HepG2 (cell line): Measurements from ENCODE around the gene TXNDC11. TPM values are rescaled to one million over a fixed set of nuclear protein-coding genes. Genes with fewer than 3 reads are reported as not detected.

ENCODE experiments used
- ATAC-seq: fragments of 200-7000 bp; cut with Tn5 transposase; 3 replicates; pipeline ENCODE4 v1.9.1; 2020; ENCODE audit warnings: mild to moderate bottlenecking, moderate library complexity
- BruUV-seq: library from RNA; stranded (reverse); fragments of 400-500 nt; replicated peaks from 2 replicates; lab custom pipeline; 2021; lab: Mats Ljungman, UMichigan
- CTCF ChIA-PET: fragments of 300-600 bp; formaldehyde crosslinking; extraction: SDS; loops from one replicate; lab custom pipeline; 2021; ENCODE audit warnings: low total read pairs, inconsistent platforms, low intra/inter-chr PET ratio; lab: Yijun Ruan, JAX
- POLR2A ChIA-PET: fragments of 350-600 bp; sonication (Branson Sonifier 250); formaldehyde crosslinking; loops from one replicate; lab custom pipeline; 2020; ENCODE audit warnings: antibody characterized with exemption, inconsistent platforms; lab: Yijun Ruan, JAX
- DNase-seq: peaks from one replicate; pipeline ENCODE4 v3.0.0-alpha.2; 2015; ENCODE audit warnings: low spot score
- FAIRE-seq: peaks from 3 replicates; lab custom pipeline; 2011; peaks lifted over from hg19 to GRCh38; lab: Jason Lieb, UNC
- H2AFZ ChIP-seq: one replicate; pipeline ENCODE4 v1.6.1; 2011; ENCODE audit warnings: low read length, inconsistent platforms
- H3K27ac ChIP-seq: fragments of 300-600 bp; 3 replicates; pipeline ENCODE4 v1.8.0; 2011; ENCODE audit warnings: mixed run types, mild to moderate bottlenecking, mixed read lengths, low read length, inconsistent platforms; ENCODE audit not compliant: insufficient read depth; ENCODE audit errors: extremely low read length
- H3K27me3 ChIP-seq, 2 experiments: fragments of 200-600 bp in 1 of 2; 2 replicates in 1 of 2; 3 replicates in 1 of 2; pipeline versions ENCODE4 v1.6.0 to v1.8.0; 2011; ENCODE audit warnings: low read length in 2 of 2, mild to moderate bottlenecking in 2 of 2, moderate library complexity in 2 of 2, inconsistent platforms in 1 of 2; ENCODE audit not compliant: insufficient read depth in 2 of 2, control insufficient read depth in 1 of 2
- H3K36me3 ChIP-seq, 2 experiments: fragments of 200-600 bp in 1 of 2; replicated peaks in 1 of 2; 2 replicates in 1 of 2; 3 replicates in 1 of 2; pipeline versions ENCODE4 v1.5.1 to v1.8.0; 2011; ENCODE audit warnings: low read length in 2 of 2, inconsistent platforms in 1 of 2; ENCODE audit not compliant: insufficient read depth in 2 of 2, control insufficient read depth in 1 of 2
- H3K4me1 ChIP-seq: 2 replicates; pipeline ENCODE4 v1.5.1; 2012; ENCODE audit warnings: low read length, inconsistent platforms; ENCODE audit not compliant: insufficient read depth
- H3K4me2 ChIP-seq: 2 replicates; pipeline ENCODE4 v1.6.0; 2011; ENCODE audit warnings: low read depth, low read length, inconsistent platforms
- H3K4me3 ChIP-seq, 3 experiments: fragments of 200-600 bp in 1 of 3; sonication (generic), shearing (Covaris generic) in 1 of 3; replicated peaks in 1 of 3; 2 replicates each; pipeline ENCODE4 v1.5.1; 2011 to 2016; ENCODE audit warnings: low read length in 3 of 3, inconsistent platforms in 2 of 3, low read depth in 2 of 3, mild to moderate bottlenecking in 2 of 3, control low read depth in 1 of 3, mixed read lengths in 1 of 3; ENCODE audit not compliant: insufficient read depth in 1 of 3
- H3K79me2 ChIP-seq: one replicate; pipeline ENCODE4 v1.6.1; 2011; ENCODE audit warnings: low read length, inconsistent platforms; ENCODE audit not compliant: insufficient read depth
- H3K9ac ChIP-seq: 2 replicates; pipeline ENCODE4 v1.6.0; 2011; ENCODE audit warnings: mild to moderate bottlenecking, low read depth, low read length, inconsistent platforms; ENCODE audit not compliant: insufficient read depth
- H3K9me3 ChIP-seq: 2 replicates; pipeline ENCODE4 v1.5.1; 2012; ENCODE audit warnings: mild to moderate bottlenecking, low read length
- H4K20me1 ChIP-seq: 2 replicates; pipeline ENCODE4 v1.6.0; 2011; ENCODE audit warnings: inconsistent platforms, mild to moderate bottlenecking, low read length, moderate library complexity; ENCODE audit not compliant: insufficient read depth
- CEBPB ChIP-seq: IDR thresholded peaks from 2 replicates; pipeline ENCODE4 v1.6.1; 2011; ENCODE audit warnings: low read depth, low read length, improper control_type of control experiment, borderline replicate concordance
- CEBPG ChIP-seq: IDR thresholded peaks from 2 replicates; pipeline ENCODE4 v1.6.1; 2016
- HNF4A ChIP-seq: sonication (generic); formaldehyde crosslinking; IDR thresholded peaks from 2 replicates; pipeline ENCODE4 v1.4.0; 2020; ENCODE audit warnings: missing genetic modification reagents
- HNRNPH1 ChIP-seq: fragments of 200-400 bp; formaldehyde crosslinking; optimal IDR thresholded peaks from 2 replicates; pipeline ENCODE3; 2017; ENCODE audit warnings: mild to moderate bottlenecking, low read depth, low read length
- MAFK ChIP-seq, 2 experiments: IDR thresholded peaks in 1 of 2; conservative IDR thresholded peaks in 1 of 2; 2 replicates each; pipeline ENCODE4 v1.6.1; 2011; ENCODE audit warnings: improper control_type of control experiment in 2 of 2, low read length in 2 of 2
- RXRA ChIP-seq: sonication (generic); formaldehyde crosslinking; IDR thresholded peaks from 2 replicates; pipeline ENCODE4 v1.5.1; 2020; ENCODE audit warnings: missing genetic modification reagents
- SMYD3 ChIP-seq: sonication (generic); formaldehyde crosslinking; IDR thresholded peaks from 2 replicates; pipeline ENCODE4 v1.8.1; 2023; ENCODE audit warnings: mild to moderate bottlenecking, missing genetic modification reagents
- SP4 ChIP-seq: sonication (generic); formaldehyde crosslinking; IDR thresholded peaks from 2 replicates; pipeline ENCODE4 v1.8.1; 2023; ENCODE audit warnings: mild to moderate bottlenecking, missing genetic modification reagents
- ZNF230 ChIP-seq: sonication (generic); formaldehyde crosslinking; IDR thresholded peaks from 2 replicates; pipeline ENCODE4 v1.4.0; 2020; ENCODE audit warnings: mild to moderate bottlenecking, missing genetic modification reagents
- ZNF282 ChIP-seq: fragments of 450-650 bp; IDR thresholded peaks from 2 replicates; pipeline ENCODE4 v1.6.1; 2018; ENCODE audit not compliant: partially characterized antibody
- ZNF3 ChIP-seq: IDR thresholded peaks from 2 replicates; pipeline ENCODE4 v1.7.0; 2017; ENCODE audit warnings: inconsistent platforms
- ZSCAN21 ChIP-seq: sonication (generic); formaldehyde crosslinking; IDR thresholded peaks from 2 replicates; pipeline ENCODE4 v1.8.0; 2022; ENCODE audit warnings: mild to moderate bottlenecking, missing genetic modification reagents, moderate library complexity, borderline replicate concordance
- WGBS: methylation state at CpG from one replicate; pipeline ENCODE4 v1.1.6; 2017; ENCODE audit warnings: low lambda C conversion rate; 5-methylcytosine and 5-hydroxymethylcytosine counted together
- in situ Hi-C: cut with HindIII; loops from 2 replicates; pipeline ENCODE4 v1.10.0; 2017; ENCODE audit warnings: low pct_unique_long_range_greater_than_20kb; ENCODE audit not compliant: extremely low pct_ligation_motif_present
- intact Hi-C: fragments of 100-400 bp; cut with micrococcal nuclease; formaldehyde crosslinking; loops from one replicate; pipeline ENCODE4 v1.10.0; 2022; ENCODE audit not compliant: unreplicated experiment
- polyA plus RNA-seq, 8 experiments: library from polyadenylated mRNA; depleted of rRNA in 3 of 8; stranded (reverse) in 7 of 8; unstranded in 1 of 8; fragments of >200 nt; fragmentation: Illumina TruSeq in 4 of 8; extraction: Trizol in 4 of 8; gene quantifications; 2 replicates each; pipeline versions ENCODE4 v1.2.1 to v1.2.3, GENCODE V29; 2011 to 2016; ENCODE audit warnings: low read depth in 4 of 8, missing spikeins in 1 of 8, mixed read lengths in 1 of 8; ENCODE audit not compliant: insufficient read depth in 1 of 8
- total RNA-seq, 5 experiments: library from RNA; depleted of rRNA; stranded (reverse); fragments of >200 nt; fragmentation: Illumina TruSeq; extraction: Trizol; gene quantifications; 2 replicates each; pipeline ENCODE4 v1.2.3, GENCODE V29; 2016; ENCODE audit warnings: low read depth in 1 of 5
- TF ChIP-seq, protein P1 (sequence below): sonication (generic); formaldehyde crosslinking; IDR thresholded peaks from 2 replicates; pipeline ENCODE4 v1.5.0; 2020; ENCODE audit warnings: mild to moderate bottlenecking, missing genetic modification reagents
- TF ChIP-seq, protein P2 (sequence below): sonication (generic); formaldehyde crosslinking; IDR thresholded peaks from 2 replicates; pipeline ENCODE4 v1.4.0; 2020; ENCODE audit warnings: mild to moderate bottlenecking, missing genetic modification reagents

TXNDC11 gene
- total and polyA plus RNA-seq, 2 of the 13 experiments (the other 11 are each of a cell fraction or from before 2014, with no cell fraction given), result 74.9 to 123 TPM

DNA sequence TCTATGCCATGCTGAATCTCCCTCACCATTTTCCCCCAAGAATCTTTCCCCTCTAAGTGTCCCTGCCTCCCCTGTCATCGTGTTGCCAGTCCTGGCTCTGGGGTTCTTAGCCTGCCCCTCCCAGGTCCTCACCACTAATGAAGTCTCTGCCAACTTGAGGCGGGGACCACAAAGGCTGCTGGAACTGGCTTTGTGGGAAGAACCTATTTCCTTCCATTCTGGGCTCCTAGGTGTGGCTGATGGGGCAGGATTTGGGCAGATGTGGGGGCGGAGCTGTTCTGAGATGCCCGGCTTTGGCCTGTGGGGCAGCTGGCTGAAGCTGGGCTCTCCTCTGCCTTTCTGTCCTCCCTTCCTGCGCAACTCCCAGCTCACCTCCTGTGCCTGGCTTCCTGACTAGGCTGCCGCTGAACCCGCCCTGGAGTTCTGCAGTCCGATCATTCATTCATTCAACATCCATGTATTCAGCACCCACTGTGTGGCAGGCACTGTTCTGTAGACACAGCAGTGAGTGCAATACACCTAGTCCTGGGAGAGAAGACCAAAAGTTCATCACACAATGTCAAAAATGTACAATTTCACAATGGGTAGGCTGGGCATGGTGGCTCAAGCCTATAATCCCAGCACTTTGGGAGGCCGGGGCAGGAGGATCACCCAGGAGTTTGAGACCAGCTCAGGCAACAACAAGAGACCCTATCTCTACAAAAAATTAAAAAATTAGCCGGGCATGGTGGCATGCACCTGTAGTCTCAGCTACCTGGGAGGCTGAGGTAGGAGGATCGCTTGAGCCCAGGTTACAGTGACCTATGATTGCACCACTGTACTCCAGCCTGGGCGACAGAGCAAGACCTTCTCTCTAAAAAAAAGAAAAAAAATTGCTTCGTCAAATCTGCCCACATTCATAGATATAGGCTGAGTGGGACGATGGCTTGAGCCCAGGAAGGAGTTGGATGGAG, 76.3 kb downstream of the TXNDC11 start:
- no peaks in the 10 kb centered on the region for H4K20me1 ChIP-seq
- WGBS, result 43% methylated on average over 14 of the region's 14 CpGs
- DNase-seq (no peak), ATAC-seq (no peak), FAIRE-seq (no peak)
- no peak overlapping the region for H3K9ac ChIP-seq
- no TSS peak for BruUV-seq
- H3K4me1 ChIP-seq, result peaks cover 58% of the 10 kb centered on the region
- intact Hi-C loops (no loop called here), in situ Hi-C loops (no loop called here)
- 0 out of 2 replicates have a peak, but pooled peaks have one; percentile 15 for TF ChIP-seq SP4 (CRISPR knock-in tag)
- no peak for TF ChIP-seq MAFK (conservative IDR thresholded peaks at IDR 0.05 in 1 of 2, IDR thresholded peaks at IDR 0.05 in 1 of 2; ENCODE audit: low read length in 2 of 2)
- TF ChIP-seq, protein P1, sequence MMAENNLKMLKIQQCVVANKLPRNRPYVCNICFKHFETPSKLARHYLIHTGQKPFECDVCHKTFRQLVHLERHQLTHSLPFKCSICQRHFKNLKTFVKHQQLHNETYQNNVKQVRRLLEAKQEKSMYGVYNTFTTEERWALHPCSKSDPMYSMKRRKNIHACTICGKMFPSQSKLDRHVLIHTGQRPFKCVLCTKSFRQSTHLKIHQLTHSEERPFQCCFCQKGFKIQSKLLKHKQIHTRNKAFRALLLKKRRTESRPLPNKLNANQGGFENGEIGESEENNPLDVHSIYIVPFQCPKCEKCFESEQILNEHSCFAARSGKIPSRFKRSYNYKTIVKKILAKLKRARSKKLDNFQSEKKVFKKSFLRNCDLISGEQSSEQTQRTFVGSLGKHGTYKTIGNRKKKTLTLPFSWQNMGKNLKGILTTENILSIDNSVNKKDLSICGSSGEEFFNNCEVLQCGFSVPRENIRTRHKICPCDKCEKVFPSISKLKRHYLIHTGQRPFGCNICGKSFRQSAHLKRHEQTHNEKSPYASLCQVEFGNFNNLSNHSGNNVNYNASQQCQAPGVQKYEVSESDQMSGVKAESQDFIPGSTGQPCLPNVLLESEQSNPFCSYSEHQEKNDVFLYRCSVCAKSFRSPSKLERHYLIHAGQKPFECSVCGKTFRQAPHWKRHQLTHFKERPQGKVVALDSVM (CRISPR knock-in tag), result peak; percentile 93
- TF ChIP-seq SMYD3, result no peak
- TF ChIP-seq ZSCAN21, result no peak
- peak; percentile 91 for TF ChIP-seq ZNF3
- no peak for TF ChIP-seq HNRNPH1
- TF ChIP-seq CEBPG (CRISPR knock-in tag), result no peak
- 0 out of 2 replicates have a peak, but pooled peaks have one; percentile 25 for TF ChIP-seq ZNF230 (CRISPR knock-in tag)
- 0 out of 2 replicates have a peak, but pooled peaks have one; percentile 26 for TF ChIP-seq RXRA (CRISPR knock-in tag)
- TF ChIP-seq CEBPB, result peak; percentile 49; the same call in 1 of the 2 replicates
- TF ChIP-seq ZNF282, result no peak
- TF ChIP-seq, protein P2, sequence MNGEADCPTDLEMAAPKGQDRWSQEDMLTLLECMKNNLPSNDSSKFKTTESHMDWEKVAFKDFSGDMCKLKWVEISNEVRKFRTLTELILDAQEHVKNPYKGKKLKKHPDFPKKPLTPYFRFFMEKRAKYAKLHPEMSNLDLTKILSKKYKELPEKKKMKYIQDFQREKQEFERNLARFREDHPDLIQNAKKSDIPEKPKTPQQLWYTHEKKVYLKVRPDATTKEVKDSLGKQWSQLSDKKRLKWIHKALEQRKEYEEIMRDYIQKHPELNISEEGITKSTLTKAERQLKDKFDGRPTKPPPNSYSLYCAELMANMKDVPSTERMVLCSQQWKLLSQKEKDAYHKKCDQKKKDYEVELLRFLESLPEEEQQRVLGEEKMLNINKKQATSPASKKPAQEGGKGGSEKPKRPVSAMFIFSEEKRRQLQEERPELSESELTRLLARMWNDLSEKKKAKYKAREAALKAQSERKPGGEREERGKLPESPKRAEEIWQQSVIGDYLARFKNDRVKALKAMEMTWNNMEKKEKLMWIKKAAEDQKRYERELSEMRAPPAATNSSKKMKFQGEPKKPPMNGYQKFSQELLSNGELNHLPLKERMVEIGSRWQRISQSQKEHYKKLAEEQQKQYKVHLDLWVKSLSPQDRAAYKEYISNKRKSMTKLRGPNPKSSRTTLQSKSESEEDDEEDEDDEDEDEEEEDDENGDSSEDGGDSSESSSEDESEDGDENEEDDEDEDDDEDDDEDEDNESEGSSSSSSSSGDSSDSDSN (CRISPR knock-in tag), result 0 out of 2 replicates have a peak, but pooled peaks have one; percentile 19
- TF ChIP-seq HNF4A (CRISPR knock-in tag), result peak; percentile 23; the same call in 1 of the 2 replicates
- no peaks in the 10 kb centered on the region for H3K9me3 ChIP-seq
- no peak overlapping the region for H2AFZ ChIP-seq
- ChIA-PET CTCF (no interaction called here), POLR2A (interaction anchor here (0.7 to 1.3 kb wide), 2 partner anchors 131 to 183 kb away, joined by 3 to 5 read pairs; partner anchors contain the start of gene ZC3H7A)
- H3K27ac ChIP-seq, result no peak overlapping the region
- H3K4me3 ChIP-seq, result no peak overlapping the region
- H3K27me3 ChIP-seq, result peaks cover 0 to 26% of the 10 kb centered on the region in 2 experiments; a peak in 3 of 5 replicates
- H3K36me3 ChIP-seq, result no peaks in the 10 kb centered on the region
- H3K79me2 ChIP-seq, result no peaks in the 10 kb centered on the region
- 0 out of 2 replicates have a peak overlapping the region, but pooled peaks have one; percentile 10 for H3K4me2 ChIP-seq
